NCI-H226 (cell line): ENCODE results near the gene SH3PXD2A.

Experiments
- DNase-seq: peaks from one replicate; pipeline ENCODE4 v3.0.0-alpha.2; 2015

SH3PXD2A gene

DNA sequence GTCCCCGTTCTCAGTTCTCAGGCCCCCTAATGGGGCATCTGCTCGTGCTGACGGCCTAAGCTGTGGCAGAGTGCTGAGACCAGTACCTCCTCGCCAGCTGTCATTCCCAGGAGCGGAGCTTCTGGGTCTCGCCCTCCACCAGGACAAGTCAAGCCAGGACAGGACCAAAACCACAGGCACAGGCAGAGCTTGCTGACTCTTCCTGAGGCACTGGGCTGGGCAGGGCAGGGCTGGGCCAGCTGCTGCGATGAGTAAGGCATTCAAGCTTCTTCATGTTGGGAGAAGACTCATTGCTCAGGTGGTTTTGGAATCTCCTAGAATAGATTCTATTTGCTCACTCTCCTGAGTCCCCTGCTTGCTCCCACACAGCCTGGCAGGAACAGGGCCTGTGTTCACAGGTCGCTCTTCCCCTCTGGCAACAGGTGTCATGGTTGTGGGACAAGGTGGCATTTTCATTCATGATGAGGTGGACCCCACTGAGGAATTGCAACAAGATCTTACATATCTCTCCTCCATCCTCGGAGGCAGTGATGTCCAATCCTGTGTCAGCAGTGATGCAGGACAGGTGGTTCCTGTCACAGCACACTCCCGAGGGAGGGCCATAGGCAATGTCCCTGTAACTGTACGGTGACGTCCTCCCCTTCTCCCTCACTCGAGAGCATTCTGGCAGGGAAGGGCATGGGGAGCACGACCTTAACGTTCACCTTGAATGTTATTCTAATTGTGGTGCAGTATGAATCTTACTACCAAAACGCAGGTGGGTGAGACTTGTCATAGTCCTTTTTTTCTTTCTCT is 17.0 kb upstream of the SH3PXD2A start:
- DNase-seq, result peak; percentile 40

DNA sequence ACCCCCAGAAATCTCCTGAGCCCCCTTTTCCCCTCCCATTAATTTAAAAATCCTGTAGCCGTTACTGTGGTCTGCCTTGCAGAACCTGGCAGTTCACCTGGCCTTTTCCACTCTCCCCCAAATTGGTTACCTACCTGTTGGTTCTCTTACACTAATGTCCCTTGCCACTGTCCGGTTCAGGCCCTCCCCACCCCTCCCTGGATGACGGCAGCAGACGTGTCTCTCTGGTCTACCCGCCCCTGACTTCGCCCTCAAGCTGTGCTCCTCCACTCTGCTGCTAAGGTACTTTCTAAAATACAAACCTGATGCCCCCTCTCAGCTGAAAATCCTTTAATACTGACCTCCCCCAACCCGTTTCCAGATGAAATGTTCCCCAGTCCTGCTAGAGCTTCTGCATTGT is 15.6 kb upstream of the SH3PXD2A start:
- no peak for DNase-seq

DNA sequence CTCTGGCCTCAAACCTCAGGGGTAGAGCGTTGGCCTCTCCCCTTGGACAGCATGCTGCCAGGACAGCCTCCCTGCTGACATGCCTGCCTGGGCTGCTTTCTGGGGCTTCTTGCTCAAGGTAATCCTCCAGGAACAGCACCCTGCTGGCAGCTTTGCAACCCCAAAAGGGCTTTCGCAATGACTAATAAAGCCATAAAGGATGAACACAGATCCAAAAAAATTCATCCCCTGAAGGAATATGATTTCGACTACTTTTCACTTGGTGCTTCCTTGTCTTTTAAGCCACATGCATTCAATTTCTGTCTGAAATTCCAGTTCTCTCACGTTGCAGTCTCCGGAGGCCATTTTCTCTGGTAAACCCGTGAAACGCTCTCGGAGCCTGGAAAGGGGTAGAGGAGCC is 15.1 kb upstream of the SH3PXD2A start:
- DNase-seq, result peak; percentile 57

DNA sequence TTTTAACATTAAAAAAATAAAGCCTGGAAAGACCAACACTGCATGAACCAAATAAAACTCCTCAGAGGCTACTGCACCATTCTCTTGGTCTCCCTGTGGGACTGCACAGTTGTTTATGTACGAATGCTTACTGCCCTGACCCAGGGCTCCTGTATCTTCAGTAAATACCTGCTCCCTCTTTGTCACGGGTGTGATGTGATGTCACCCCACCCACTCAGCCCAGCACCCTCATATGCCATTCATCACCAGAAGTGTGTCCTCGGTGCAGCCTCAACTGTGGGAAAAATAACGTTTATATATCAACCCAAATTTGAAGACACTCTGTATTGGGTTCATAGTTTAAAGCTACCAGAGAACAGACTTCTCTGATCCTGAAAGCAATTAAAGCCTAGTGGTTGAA is 14.0 kb upstream of the SH3PXD2A start:
- no peak for DNase-seq

DNA sequence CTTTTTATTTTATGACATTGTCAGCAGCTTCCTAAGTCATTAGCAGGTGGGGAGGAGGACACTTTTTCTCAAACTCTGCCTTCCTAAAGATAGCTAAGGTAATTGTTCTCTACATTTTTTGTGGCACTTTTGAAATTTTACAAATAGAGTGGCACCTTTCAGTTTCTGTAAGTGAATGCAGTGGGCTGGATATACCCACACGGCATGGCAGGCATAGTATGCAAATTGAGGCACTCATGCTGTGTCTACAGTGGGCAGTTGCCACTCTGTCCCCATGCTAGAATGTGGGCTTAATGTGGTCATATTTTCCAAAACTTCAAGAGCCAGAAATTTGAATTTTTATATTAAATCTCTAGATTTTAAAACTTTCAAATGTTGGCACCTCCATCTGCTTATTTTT is 12.8 kb upstream of the SH3PXD2A start:
- no peak for DNase-seq

DNA sequence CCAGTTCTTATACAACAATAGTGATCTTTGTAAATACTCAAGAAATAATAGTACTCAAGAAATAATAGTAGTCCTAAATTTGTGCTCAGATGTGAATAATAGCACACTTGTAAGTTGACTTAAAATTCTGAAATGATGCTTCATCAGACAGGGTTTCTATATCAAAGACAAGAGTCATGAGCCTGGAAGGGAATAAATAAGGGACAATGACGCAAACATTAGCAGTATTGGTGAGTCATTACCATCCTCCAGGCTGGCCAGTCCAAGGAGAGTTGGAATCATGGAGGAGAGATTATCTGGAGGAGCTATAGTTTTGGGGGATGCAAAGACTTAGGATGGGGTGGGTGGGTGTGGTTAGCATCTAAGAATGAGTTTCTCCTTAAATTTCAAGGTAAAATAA is 6.1 kb upstream of the SH3PXD2A start:
- no peak for DNase-seq

DNA sequence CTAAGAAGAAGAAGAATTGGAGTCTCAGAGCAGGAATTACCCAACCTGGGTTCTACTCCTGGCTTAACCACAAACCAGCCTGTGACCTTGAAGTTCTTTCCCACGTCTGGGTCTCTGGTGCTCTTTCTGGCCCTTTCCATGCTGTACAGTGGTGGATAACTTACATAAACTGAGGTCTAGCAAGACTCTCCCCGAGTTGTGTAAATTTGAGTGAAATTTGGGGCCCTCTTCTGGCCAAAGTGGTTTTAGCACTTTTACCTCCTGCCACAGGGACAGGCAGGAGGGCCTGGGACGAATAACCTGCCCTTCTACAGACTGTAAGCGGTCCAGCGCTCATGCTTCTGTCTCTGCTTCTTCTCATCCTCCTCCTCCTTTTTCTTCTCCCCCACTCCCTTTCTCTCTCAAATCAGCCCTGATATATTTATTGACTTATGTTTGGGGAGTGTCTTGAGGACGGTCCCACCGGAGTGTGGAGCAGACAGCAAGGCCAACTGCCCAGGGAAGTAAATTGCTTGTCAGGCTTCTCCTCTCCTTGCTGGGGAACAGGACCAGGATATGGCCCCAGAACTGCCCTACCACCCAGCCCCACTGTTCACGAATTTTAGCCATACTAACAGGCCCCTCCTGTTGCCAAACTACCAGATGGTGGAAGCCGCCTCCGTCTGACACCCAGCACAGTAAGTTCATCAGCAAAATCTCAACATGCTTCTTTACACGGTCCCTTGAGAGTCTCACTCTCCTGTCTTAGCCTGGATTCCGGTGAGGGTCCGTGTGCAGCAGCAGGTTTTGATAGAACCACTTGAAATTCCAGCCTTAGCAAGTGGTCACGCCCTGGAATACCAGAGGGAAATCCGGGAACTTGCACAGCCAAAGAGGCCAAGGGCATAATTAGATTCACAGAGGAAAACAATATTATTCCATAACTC is 4.0 kb upstream of the SH3PXD2A start:
- peak; percentile 14 for DNase-seq

DNA sequence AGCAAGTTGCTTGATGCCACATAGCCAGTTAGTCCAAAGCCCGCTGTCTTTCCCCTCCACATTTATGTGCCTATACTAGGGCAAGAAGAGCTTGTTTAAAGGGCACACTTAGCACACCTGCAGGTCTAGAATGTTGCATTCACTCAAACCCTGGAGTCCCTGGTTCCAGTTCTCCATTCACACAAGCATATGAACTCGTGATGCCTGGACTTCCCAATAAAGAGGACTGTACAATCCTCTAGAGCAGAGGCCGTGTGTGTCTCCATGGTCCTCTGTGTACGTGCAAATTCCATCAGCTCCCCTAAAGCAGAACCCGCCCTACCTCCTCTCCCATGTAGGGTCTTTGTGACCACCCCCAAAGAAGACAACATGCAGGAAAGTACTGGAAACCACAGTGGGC is 3.0 kb upstream of the SH3PXD2A start:
- no peak for DNase-seq

DNA sequence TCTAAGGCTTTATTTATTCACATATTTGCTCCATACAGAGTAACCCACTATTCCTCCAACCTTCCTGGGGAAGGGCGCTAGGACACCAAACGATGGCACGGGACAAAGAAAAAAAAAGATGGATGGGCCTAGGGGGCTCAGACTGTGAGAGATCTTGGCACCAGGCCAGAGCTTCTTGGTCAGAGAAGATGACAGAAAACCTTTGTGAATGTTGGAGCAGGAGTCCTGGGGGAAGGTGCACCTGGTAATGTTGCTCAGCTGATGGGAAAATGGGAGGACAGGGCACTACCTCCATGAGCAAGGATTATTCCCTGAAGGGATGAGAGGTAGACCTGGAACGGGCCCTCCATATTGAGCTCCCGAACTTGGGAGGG is 1.4 kb upstream of the SH3PXD2A start:
- no peak for DNase-seq

DNA sequence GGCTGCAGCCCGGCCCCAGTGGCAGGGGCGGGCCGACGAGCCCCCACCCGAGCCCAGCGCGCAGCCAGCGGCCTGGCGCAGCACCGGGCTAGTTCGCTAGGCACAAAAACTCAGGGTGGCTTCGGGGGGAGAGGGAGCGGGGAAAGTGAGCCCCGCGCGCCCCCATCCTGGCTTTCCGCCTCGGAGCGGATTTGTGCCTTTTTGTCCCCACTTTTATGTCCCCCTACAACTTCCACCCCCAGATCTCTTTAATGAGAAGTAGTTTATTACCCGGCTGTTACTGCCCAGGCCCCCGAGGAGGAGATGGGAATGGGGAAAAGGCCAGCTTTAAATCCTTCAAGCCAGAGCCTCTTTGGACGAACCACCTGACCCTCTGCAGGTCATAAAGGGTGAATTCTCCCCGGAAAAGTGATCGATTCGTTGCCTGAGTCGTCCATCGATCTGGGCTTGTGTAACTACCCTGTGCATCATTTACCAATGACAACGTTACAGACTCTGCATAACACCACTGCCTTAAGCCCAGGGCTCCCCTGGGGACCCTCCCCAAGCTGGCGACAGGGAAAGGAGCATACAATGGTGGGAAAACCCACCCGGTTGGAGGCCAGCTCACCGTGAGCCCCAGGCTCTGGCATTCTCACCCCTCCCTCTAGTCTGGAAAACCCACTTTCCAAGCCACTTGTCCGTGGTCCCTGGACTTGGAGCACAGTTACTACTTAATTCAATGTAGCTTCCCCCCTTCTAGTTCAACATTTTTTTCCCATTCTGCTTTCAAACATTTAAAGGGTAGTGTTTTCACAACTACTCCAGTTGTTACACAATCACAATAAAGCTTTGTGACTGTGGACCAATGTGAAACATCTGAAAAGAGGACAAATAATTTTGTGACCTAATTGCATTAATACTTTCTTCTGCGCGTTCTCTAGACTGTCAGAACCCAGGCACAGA is 748 bp upstream of the SH3PXD2A start:
- no peak for DNase-seq

DNA sequence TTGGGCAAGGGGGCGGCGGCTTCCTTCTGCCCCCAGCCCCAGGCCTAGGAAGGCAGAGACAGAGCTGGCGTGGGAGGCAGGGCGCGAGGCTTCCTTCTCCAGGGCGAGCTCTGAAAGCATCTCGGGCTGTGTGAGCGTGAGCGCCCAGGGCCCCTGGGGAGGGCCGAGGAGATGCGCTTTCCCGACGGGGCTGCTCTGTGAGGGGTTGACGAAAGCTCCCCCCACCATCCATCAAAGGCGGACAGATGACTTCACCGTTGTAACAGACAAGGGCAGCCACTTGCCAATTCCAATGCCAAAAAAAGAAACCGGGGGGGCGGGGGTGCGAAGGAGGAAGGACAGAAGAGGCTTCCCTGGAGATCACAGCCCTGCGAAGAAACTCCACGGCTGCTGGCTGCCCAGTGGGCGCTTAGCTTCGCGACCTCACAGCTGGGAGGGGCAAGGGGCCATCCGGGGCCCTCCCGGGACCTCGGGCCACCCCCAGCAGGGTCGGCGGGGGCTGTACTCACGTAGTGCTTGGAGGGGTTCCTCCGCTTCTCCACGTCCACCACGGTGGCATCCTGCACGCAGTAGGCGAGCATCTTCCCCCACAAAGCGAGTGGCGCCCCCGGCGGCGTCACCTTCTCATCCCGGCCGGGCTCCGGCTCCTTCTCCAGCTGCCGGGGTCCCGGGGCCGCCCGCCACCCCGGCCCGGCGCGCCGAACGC is 537 bp downstream of the SH3PXD2A start:
- DNase-seq, result no peak

DNA sequence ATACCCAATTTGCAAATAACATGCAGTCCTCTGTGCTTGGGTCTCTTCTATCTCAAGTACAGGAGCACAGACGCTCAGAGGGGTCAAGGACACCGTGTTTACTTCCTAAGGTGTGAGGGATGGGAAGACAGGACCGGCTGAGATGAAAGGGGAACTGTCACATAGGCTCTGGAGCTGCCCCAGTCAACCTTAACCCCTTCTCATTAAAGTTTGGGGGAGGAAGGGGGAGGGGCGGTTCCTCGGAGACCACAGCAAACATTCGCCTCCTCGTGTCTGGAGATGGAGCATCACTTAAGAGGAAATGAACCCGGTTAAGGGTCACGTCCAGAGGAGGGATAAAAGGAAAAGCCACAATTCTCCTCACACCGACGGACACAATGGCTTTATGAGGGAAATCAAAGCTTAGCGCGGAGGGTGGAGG is 1.1 kb downstream of the SH3PXD2A start:
- no peak for DNase-seq

DNA sequence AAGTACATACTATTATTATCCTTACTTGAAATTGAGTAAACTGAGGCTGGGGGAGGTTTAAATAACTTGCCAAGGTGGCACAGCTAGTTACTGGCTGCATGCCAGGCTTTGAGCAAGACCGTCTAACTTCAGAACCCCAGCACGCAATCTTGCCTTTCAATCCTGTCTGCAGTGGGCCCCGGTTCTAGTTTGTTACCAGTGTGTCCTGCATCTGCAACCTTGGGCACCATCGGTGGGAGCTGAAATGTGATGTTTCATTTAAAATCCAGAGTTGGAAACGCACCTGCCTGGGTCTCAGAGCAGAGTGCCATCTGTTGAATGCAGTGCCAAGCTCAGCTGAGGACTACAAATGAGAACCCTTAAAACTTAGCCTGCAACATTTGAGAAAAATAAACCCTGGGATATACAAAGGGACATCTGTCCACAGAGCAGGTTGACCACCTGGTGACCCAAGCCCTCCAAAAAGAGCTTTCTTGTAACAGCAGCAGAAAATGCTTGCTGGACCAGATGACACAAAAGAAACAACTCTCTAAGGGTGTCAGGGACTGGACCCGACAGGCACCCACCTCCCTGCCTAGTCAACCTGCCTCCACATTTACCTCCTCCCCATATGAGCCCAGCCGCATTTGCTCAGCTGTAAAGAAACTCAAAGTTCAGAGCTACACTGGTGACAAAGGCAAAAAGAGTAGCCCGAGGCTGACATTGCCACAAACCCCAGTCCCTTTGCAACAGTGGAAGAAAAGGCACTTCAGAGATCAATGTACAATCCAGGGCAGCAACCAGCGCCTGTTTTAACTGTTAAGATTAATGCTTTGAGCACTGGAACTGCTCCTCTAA is 1.7 kb downstream of the SH3PXD2A start:
- no peak for DNase-seq

DNA sequence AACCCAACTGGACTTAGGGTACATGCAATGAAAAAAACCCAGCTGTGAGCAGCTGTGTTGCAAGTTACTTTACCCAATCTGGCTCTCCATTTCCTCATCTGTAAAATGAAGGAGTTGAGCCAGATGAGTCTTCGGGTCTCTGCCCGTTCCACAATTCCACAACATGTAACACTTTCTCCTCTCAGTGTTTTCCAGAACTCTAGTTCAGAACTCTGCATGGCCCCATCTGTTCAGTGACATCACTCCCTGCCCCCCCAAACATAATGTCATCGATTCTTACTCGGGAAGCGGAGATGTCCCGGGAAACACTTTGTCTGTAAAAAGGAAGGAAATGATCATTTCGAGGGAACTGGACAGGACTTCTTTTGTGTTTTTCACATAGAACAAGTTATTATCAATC is 2.5 kb downstream of the SH3PXD2A start:
- no peak for DNase-seq

DNA sequence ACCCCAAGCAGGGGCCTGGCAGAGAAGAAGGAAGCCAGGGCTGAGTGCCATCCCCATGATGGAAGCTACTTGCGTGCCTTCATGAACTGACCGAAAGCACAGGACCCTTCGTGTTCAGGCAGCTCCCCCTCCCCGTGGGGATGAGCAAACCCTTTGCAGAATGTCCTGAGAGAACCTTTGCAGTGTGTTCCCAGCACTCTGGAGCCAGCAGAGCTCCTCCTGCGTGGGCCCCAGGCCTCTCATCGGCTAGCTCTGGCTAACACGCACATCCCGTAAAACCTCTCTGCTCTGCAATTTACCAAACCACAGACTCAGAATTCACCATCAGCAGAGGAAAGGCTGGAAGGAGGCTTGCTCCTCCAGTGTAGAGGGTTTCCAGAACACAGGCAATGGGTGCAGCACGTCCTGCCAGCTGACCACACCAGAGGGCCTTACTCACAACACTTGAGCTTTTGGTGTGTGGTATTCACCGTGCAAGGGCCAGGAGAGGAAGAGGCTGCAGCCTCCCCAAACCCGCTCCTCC is 3.1 kb downstream of the SH3PXD2A start:
- no peak for DNase-seq

DNA sequence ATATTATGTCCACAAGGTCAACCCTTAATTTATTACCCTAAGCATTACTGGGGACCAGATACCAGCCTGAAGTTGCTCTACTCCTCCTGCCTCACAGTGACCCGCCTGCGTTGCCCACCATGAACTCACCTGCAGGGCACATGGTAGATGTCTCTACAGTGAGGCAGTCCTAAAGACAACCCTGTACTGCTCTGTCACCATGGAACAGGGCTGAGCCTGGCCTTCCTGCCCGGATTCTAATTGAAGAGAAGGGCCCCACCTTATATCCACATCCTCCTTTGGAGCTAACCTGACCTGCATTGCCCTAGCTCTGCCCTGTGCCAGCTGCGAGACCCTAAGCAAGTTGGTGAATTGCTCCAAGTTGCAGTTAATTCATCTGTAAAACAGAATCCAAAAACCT is 4.1 kb downstream of the SH3PXD2A start:
- DNase-seq, result no peak

DNA sequence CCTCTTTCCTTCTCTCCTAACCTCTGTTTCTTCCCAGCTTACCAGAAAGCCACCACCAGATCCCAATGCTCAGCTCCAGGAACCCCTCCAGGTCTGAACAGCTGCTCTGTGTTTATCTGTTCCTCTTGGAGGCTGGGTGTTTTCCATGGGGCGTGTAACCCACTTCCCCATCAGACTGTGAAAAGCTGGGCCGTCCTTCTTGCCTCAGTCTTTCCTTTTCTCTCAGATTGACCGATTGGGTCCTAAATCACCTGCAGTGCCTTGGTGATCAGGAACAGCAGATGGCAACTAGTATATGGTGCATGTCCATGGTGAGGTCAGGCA is 4.8 kb downstream of the SH3PXD2A start:
- DNase-seq, result no peak

DNA sequence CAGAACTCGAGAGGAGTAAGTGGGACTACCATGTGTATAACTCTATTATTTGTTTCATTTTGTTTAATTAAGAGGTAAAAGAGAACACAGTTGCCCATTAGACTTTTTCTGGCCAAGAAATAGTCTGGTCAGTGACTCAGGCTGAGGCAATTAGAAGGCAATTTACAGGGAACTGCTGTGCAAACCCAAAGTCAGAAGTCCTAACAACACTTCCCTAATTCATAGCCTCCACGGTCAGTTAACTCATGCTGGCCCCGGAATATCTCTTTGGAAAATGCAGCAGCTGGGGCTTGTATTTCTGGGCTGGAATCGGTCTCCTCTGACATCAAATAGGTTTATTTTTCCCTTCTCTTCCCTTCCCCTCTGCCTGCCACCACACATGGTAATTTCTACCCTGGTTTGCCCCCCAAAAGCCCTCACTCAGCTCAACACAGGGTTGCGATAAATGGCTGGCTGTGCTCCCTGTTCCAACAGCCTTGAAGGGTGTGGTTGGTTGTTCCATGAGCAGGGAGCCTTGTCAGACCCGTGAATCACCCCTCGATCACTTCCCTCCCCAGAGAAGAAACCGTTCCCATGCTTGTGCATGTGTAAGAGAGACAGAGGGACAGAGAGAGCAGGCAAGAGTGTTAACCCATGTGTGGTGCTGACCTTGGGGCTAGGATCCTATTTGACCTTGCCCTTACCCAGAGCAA is 5.3 kb downstream of the SH3PXD2A start:
- DNase-seq, result peak; percentile 48

DNA sequence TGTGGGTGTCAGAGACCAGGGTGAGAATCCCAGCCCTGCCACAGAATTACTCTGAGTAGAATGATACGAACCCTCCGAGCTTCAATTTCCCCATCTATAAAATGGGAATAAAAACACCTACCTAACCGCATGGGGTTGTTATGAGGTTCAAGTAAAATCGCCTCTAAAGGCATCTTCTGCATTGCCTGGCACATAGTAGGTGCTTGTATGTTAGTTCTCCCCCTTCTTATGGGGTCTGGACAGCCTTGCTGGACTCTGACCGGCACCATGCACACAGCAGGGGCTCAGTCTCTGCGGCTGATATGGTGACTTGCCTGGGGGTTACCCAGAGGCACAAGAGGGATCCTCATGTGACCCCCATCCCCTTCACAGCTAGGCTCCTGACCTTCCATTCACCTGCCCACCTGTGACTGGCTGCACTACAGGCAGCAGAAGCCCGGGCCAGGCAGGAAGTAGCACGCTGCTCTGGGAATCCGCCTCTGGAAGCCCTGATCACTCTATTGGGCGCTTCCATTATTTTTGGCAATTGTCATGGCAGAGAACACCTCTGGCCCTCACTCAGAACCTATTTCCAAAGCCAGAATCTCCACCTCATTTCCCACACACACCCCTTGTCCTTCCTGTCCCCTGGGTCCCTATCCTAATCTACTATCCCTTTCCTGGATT is 6.0 kb downstream of the SH3PXD2A start:
- DNase-seq, result no peak

DNA sequence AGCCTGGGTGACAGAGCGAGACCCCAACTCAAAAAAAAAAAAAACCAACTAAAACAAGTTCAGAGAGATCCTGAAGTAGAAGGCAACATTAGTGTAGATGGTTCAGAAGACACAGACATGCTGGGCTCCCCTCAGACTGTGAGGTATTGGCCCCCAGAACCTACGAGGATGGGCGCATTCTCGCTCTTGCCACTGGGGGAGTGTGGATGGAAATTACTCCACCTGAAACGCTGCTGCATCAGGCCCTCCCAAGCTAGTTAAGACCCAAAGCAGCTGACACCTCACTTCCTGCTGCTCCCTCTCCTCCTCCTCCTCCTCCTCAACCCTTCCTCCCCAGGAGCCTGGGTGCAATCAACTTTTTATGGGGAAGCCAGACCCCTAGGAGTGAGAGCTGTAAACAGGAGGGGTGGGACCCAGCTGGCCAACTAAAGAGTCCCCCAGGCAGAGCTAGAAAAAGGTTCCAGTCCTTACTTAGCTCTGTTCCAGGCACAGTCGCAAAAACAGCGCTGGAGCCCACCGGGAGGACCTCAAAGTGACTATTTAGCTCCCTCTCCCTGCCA is 7.4 kb downstream of the SH3PXD2A start:
- peak; percentile 19 for DNase-seq
